HL-60 (cell line): ENCODE measurements around the gene CD79B.
"Not testable (repeated sequence)": the region's sequence is repeated elsewhere in the genome, so short reads cannot be mapped to it uniquely, and the experiment has no call there.

ENCODE experiments used
- CTCF ChIP-seq: IDR thresholded peaks from one replicate; pipeline ENCODE4 v1.5.1; 2011; ENCODE audit warnings: low read length, control low read depth, inconsistent platforms; ENCODE audit not compliant: insufficient read depth
- GABPA ChIP-seq: IDR thresholded peaks from 2 replicates; pipeline ENCODE4 v1.6.1; 2012; ENCODE audit warnings: low read depth
- POLR2AphosphoS5 ChIP-seq: IDR thresholded peaks from 2 replicates; pipeline ENCODE4 v1.6.1; 2012; ENCODE audit warnings: low read depth

- not testable (repeated sequence) for TF ChIP-seq CTCF, POLR2AphosphoS5, GABPA
Measured at GRCh38 chr17:63903787-63904201, 28.3 kb downstream of the CD79B start.
